ENCODE results near the gene RPAP3.
"Not testable (repeated sequence)": the region's sequence is repeated elsewhere in the genome, so short reads cannot be mapped to it uniquely, and the experiment has no call there.

The RPAP3 gene

GRCh38 chr12:47687636-47688035, 18.2 kb downstream of the RPAP3 start:
- DNase-seq: no peak

DNA sequence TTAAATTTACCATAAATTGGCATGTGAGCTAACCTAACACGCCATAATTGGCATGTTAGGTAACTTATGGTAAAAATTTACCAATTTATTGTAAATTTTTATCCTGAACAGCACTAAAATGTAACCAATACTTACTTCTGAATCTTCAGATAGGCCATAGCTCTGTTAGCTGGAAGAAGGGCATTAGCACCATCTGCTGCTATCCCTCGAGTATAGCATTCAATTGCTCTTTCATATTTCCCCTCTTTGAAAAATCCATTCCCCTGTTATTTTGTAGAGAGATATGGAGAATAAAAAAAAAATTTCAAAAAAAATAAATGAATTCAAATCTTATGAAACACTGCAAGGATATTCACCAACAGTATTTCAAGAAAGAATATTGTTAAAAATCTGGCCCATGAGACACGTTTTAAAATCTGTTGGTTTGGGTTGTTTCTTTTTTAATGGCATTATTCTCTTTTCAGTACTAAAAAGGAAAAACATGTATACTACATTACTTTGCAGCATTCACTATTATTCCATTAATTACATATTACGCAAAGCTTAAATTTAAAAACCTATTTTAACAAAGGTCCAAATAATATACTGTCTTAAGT, 19.1 kb downstream of the RPAP3 start:
- peak in 9 of 58 donors; percentile 1 to 62 (median 8) for DNase-seq

GRCh38 chr12:47679785-47680184, 26.0 kb downstream of the RPAP3 start:
- DNase-seq: no peak

- DNase-seq: no peak
These were observed 33.8 kb downstream of the RPAP3 start for GRCh38 chr12:47672068-47672467.

DNA sequence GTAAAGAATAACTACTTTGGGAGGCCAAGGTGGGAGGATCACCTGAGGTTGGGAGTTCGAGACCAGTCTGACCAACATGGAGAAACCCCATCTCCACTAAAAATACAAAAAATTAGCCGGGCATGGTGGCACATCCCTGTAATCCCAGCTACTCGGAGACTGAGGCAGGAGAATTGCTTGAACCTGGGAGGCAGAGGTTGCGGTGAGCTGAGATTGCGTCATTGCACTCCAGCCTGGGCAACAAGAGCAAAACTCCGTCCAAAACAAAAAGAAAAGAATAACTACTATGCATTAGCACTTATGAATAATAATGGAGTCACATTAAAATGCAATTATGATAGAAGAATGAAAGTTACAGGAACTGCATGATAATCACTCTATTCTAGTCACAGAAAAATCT, 37.9 kb downstream of the RPAP3 start:
- not testable (repeated sequence) for DNase-seq

GRCh38 chr12:47652521-47653234, 53.2 kb downstream of the RPAP3 start:
- peak in 11 of 58 donors; percentile 1 to 9 (median 4) for DNase-seq

- DNase-seq: peak in 49 of 58 donors; percentile 4 to 83 (median 43)
These were observed 54.2 kb downstream of the RPAP3 start for GRCh38 chr12:47651368-47652254.

GRCh38 chr12:47650469-47650868, 55.4 kb downstream of the RPAP3 start:
- no peak for DNase-seq

GRCh38 chr12:47649381-47649780, 56.4 kb downstream of the RPAP3 start:
- DNase-seq: no peak

GRCh38 chr12:47648056-47648579, 57.7 kb downstream of the RPAP3 start:
- no peak for DNase-seq

DNA sequence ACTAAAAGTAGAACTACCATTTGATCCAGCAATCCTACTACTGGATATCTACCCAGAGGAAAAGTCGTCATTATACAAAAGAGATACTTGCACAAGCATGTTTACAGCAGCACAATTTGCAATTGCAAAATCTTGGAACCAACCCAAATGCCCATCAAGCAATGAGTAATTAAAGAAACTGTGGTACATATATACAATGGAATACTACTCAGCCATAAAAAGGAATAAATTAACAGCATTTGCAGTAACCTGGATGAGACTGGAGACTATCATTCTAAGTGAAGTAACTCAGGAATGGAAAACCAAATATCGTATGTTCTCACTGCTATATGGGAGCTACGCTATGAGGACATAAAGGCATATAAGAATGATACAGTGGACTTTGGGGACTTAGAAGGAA, 63.5 kb downstream of the RPAP3 start:
- DNase-seq: not testable (repeated sequence)

GRCh38 chr12:47636908-47637780, 68.7 kb downstream of the RPAP3 start:
- DNase-seq: no peak

DNA sequence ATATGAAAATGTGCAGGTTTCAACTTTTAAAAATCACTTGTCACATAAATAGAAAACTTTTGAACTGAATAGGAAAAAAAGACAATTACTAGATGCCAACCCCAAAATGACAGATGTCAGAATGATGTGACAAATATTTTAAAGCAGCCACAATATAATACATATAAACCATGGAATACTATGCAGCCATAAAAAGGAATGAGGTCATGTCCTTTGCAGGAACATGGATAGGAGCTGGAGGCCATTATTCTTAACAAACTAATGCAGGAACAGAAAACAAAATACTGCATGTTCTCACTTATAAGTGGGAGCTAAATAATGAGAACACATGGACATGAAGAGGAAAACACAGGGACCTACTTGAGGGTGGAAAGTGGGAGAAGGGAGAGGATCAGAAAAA, 70.1 kb downstream of the RPAP3 start:
- DNase-seq: not testable (repeated sequence)

GRCh38 chr12:47634127-47634526, 71.7 kb downstream of the RPAP3 start:
- no peak for DNase-seq

DNA sequence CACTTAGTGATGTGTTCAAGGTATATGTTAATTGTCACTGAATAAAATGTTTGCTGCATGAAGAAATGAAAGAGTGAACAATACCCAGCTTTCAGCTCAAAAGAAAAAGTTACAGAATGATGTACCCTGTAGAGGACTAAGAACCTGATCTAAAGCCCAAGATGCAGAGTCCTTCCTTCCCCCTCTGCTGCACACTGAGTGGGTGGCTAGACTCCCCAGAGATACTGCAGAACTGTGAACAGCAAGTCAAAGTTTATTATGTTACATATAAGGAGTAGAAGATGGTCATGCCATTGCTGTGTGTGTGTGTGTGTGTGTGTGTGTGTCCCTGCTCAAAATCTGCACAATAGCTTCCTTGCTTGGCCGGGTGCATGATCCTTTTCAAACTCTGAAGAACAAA, 83.9 kb downstream of the RPAP3 start:
- no peak for DNase-seq

DNA sequence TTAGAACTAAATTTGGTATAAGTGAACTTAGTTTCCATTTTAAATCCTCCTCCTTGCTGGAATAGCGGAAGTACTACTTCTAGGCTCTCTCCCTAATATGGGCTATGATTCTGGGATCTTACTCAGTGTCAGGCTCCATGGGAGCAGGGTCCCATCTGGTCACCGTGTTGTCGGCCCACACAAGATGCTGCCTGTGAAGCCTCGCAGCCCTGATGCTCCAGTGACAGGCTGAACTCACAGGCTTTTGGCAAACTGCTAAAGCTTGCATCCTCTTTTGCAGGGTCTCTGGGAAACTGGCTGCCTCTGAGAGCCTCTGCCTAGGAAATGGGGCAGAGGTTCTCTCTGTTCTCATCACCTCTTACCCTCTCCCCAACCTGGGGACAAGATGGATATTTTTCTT, 88.4 kb downstream of the RPAP3 start:
- no peak for DNase-seq

GRCh38 chr12:47616440-47616839, 89.4 kb downstream of the RPAP3 start:
- no peak for DNase-seq

- no peak for DNase-seq
These were observed 90.1 kb downstream of the RPAP3 start for GRCh38 chr12:47615711-47616110.

DNA sequence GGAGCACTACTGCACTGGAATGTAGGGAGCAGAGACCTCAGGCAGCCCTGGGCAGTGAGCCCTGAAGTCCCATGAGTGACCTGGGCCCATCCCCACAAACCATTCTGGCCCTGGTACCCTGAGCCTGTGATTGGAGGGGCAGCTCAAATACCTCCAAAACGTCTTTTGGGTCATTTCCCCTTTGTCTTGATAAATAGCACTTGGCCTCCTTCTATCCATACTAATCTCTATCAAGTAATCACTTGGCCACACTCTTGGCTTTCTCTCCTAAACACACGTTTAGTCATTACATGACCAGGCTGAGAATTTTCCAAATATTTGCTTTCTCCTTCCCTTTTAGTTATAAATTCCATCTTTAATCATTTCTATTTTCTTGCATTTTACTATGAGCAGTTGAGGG, 91.3 kb downstream of the RPAP3 start:
- DNase-seq: no peak

GRCh38 chr12:47612953-47613352, 92.9 kb downstream of the RPAP3 start:
- DNase-seq: no peak

GRCh38 chr12:47611906-47612305, 93.9 kb downstream of the RPAP3 start:
- no peak for DNase-seq
